B cell (primary cell): ENCODE results near the gene PDPK1.

Experiments used
- CTCF ChIP-seq: fragments of 200-600 bp; IDR thresholded peaks from one replicate; pipeline ENCODE4 v1.8.0; 2022; ENCODE audit warnings: antibody characterized with exemption, mild to moderate bottlenecking
- EZH2 ChIP-seq: IDR thresholded peaks from 2 replicates; pipeline ENCODE4 v1.6.1; 2012; ENCODE audit warnings: borderline replicate concordance, low read depth, mild to moderate bottlenecking, moderate library complexity, low read length; ENCODE audit not compliant: insufficient read depth, poor library complexity, severe bottlenecking

GRCh38 chr16:2499890-2500429 lies 37.9 kb upstream of the PDPK1 start:
- no peak for TF ChIP-seq EZH2
- no peak for TF ChIP-seq CTCF
